CD4-positive, alpha-beta T cell treated with Interleukin-17A for 1 hour (primary cell): ENCODE measurements around the gene HIF3A.
"Not testable (repeated sequence)": the region's sequence is repeated elsewhere in the genome, so short reads cannot be mapped to it uniquely, and the experiment has no call there.

Experiments used
- DNase-seq: peaks from one replicate; pipeline ENCODE4 v3.0.0-alpha.2; 2020

The HIF3A gene

DNA sequence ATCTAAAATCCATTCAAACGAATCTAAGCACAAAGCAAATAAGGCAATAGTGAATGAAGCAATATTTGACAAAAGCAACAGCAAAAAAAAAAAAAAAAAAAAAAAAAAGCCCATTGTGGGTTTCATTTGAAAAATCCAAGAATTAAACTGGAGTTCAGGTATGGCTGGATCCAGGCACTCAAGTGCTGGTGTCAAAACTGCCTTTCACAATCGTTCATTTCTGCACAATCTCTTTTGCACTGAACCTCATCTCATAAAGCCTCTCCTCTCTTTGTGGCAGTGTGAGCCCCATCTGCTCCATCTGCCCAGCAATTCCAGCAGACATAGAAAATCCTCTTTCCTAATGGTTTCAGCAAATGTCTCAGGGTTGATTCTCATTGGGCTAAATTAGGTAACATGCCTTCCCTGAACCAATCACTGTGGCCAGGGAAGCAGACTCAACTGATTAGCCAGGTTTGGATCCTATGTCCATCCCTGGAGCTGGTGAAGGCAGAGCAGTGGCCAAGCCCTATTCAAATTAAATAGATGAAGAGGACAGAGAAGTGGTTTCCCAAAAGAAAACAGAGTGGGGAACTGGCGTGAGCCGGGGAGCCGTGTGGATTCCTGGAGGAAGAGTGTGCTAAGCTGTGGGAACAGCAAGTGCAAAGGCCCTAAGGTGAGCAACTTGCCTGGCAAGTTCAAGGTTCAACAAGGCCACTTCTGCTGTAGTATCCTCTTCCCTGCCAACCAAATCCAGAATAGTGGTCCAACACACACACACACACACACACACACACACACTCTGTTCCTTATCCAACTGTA is 1.2 kb upstream of the HIF3A start:
- no peak for DNase-seq

DNA sequence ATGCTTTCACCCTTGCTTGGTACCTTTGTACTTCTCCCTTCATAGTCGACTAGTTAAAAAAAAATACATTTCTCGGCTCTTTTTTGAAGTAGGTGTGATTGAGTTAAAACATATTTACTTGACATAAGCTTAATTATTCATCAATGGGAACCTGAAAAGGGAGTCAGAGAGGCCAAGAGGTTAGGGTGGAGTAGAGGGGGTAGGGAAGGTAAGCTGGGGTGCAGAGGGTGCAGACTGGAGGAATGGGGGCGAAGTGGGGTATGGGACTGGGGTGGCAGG is 701 bp upstream of the HIF3A start:
- DNase-seq: no peak

DNA sequence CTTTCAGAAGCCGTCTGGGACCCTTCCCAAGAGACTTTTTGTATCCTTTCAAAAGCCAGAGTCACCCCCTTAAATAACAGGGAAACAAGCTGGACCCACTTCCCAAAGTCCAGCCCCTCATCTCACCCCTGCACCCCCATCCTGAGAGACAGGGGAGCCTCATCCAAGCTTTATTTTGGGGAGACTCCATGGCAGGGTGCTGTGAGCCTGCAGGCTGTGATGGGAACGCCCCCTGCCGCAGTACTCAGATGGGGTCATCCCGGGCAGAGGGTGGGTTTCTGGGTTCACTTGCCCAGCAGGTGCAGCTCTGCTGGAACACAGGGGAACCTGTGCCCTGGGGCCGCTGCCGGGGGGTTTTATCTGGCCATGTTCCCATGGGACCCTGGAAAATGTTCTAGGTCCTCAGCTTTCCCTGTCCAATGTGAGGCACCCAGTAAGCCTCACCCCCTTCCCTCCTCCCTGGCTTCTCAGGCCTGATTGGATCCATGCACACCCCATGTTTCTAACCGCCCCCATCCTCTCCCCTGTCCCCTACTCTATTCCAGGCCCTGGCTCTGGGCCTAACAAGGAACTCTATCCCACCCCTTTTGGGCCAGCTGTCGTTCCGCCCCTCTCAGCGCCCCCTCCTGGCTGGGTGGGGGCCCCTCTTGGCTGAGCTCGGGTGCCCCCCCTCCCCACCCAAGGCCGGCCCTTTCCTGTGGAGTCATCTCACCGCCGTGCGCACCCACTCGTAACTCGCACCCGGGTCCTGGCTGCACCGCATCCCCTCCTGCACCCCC is 1.0 kb downstream of the HIF3A start:
- no peak for DNase-seq

DNA sequence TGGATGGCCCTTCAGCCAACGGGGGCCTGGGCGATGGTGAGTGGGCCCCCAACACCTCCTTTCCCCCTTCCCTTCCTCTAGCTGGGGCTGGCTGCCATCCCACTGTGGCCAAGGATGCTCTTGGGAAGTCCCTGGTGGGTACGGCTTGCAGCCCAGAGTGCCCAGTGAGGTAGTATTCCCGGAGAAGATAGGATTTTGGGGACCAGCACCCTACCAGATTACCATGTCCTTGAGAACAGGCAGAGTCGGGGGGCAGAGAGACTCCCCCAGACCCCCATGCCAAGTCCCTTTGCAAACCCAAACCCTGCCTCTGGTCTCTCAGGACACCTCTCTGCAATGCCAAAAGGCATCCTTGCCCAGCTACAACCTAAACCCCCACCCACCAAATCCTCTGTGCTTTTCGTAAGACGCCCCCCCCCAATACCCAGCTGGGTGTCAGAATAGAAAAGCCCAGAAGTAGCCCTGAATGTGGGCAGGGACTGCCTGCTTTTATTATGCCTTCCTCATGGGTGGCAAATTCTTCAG is 1.7 kb downstream of the HIF3A start:
- no peak for DNase-seq

DNA sequence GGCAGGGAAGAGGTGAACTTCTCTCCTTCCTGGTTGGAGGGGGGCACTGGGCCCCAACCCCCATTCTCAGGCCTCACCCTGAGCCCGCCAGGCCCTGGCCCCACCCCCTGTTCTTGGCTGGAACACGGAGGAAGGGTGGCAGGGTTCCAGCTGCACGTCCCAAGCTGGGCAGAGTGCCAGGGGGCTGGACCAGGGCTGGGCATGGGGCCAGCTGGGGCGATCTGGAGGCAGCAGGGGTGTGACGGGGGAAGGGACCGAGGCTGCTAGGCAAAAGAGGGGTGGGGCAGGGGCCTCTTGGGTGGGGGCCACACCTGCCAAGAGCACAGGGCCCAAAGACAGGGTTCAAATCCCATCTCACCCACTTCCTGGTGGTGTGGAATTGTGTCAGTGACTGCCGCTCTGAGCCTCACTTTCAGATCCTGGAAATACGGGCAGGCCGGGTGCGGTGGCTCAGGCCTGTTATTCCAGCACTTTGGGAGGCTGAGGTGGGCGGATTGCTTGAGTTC is 2.2 kb downstream of the HIF3A start:
- no peak for DNase-seq

DNA sequence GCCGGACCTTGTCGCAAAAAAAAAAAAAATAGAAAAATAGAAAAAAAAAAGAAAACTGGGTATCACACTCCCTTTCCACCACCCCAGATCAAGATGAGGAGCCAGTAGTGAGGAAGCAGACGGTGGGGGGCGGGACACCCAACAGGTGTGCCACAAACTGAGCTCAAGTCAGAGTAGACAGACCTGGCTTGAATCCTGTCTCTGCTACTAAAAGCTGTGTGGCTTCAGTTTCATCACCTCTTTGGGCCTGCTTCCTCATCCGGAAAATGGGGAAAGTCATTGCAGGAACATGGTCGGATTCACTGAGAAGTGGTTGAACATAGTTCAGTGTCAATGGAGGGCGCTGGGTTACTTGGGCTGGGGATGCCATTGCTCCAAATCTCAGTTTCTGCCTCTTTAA is 2.9 kb downstream of the HIF3A start:
- no peak for DNase-seq

DNA sequence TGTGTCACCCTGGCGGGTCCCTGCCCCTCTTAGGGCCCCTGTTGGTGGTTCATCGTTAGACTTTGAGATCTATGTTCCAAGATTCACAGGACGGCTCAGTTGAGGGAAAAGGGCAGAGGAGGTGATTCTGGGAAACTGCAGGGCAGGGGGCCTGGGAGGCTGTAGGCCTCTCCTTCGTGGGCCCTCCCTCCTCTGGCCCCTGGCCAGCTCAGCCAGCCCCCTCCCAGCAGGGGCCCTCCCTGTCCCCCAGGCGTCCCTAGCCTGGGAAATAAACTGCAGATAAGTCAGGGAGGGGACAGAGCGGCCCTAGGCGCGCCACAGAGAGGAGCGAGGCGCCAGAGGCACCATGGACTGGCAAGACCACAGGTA is 6.5 kb downstream of the HIF3A start:
- no peak for DNase-seq

DNA sequence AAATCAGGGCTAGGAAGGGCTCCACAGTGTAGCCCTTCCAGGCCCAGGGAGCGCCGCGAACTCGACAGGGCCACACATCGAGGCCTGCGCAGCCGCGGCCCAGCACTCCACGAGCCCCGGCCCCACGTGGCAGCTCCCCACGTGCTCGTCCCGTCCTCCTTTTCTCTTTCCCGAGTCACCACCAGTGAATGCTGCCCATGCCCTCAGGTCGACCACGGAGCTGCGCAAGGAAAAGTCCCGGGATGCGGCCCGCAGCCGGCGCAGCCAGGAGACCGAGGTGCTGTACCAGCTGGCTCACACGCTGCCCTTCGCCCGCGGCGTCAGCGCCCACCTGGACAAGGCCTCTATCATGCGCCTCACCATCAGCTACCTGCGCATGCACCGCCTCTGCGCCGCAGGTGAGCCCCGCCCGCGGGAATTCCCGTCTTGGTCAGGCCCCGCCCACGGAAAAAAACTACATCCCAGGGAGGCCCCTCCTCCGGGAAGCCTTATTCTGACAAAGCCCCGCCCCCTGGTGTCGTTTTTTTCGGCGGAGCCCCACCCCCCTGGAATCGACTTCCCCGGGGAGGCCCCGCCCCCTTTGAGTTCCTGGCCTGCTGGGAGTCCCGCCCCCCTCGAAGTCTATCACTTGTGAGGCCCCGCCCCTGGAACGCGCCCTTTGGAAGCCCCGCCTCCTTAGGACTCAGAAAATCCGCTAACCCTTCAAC is 7.0 kb downstream of the HIF3A start:
- no peak for DNase-seq

DNA sequence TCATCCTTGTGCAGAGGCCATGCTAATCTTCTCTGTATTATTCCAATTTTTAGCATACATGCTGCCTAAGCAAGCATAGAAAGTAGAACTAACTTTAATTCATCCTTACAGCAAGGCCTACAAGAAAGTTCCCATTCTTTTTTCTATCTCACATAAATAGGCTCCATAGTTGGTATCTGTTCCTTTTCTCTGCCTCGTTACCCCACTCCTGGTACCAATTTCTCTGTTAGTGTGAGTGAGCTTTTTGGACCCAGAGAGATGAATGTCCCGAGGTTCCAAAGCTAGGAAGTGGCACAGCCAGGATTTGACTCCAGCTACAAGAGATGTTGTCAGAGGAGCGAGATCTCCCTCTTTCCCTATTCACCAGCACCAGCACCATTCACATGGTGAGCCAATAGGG is 9.7 kb downstream of the HIF3A start:
- no peak for DNase-seq

DNA sequence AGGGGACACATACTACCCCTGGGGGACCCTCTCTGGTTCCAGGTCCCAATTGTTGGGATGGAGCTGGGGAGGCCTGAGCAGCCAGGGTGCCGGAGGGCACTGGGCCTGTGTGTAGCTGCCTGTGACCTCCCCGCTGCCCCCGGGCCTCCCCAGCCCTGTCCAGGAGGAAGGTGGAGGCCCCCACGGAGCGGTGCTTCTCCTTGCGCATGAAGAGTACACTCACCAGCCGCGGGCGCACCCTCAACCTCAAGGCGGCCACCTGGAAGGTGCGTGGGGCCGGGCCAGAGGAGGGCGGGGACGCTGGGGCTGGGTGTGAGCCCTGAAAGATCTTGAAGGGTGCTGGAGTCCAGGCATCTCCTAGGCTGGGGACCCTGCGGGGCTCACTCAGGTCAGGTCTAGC is 11.7 kb downstream of the HIF3A start:
- no peak for DNase-seq

DNA sequence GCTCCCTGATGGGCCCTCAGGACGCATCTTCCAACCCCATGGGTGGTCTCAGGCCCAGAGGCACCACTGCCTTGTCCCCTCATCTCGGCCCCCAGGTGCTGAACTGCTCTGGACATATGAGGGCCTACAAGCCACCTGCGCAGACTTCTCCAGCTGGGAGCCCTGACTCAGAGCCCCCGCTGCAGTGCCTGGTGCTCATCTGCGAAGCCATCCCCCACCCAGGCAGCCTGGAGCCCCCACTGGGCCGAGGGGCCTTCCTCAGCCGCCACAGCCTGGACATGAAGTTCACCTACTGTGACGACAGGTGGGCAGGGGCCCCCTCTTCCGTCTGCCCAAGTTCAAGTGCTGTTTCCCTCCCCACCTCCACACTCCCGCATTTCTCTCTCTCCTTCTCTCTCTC is 12.2 kb downstream of the HIF3A start:
- no peak for DNase-seq

DNA sequence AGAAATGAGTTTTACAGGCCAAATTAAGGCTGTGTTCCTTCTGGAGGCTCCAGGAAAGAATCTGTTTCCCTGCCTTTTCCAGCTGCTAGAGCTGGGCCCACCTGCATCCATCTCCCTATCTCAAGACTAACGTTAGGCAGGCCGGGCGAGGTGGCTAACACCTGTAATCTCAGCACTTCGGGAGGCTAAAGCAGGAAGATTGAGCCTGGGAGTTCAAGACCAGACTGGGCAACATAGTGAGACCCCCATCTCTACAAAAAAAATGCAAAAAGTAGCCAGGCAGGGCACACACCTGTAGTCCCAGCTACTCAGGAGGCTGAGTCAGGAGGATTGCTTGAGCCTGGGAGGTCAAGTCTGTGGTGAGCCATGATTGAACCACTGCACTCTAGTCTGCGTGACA is 14.6 kb downstream of the HIF3A start:
- DNase-seq: no peak

DNA sequence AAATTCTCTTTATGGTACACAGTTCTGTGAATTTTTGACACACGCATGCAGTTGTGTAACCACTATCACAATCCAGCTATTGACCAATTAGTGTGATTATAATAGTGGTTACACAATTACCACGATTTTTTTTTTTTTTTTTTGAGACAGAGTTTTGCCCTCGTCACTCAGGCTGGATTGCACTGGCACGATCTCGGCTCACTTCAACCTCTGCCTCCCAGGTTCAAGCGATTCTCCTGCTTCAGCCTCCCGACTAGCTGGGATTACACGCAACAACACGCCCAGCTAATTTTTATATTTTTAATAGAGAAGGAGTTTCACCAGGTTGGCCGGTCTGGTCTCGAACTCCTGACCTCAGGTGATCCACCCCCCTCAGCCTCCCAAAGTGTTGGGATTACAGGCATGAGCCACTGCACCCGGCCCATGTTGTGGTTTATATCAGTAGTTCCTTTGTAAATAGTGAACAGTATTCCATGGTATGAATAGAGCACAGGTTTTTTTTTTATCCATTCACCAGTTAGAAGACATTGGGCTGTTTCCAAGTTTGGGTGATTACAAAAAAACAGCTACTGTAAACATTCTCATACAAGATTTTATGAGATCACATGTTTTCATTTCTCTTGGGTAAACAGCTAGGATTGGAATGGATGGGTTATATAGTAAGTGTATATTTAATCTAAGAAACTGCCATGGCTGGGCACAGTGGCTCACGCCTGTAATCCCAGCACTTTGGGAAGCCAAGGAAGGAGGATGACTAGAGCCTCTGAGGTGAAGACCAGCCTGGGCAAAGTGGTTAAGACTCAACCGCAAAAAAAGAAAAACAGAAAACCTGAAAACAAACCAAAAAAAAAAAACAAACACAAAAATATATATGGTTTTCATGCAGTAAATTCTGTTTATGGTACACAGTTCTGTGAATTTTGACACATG is 17.0 kb downstream of the HIF3A start:
- DNase-seq: not testable (repeated sequence)

DNA sequence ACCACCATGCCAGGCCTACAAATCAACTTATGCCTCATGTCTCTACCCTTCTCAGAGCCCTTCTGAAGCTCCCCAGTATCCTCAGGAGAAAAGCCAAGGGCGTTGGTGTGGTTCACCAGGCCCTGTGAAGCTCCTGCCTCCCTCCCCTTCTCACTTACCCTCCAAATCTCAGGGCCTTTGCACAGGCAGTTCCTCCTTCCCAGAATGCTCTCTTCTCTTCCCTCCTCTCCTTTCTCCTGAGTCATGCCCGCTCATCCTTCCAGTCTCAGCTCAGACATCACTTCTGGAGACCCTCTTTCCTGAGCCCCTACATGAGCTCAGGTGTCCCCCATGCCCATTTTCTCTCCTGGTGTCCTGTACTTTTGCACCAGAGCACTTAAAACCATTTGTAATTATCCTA is 20.5 kb downstream of the HIF3A start:
- no peak for DNase-seq

DNA sequence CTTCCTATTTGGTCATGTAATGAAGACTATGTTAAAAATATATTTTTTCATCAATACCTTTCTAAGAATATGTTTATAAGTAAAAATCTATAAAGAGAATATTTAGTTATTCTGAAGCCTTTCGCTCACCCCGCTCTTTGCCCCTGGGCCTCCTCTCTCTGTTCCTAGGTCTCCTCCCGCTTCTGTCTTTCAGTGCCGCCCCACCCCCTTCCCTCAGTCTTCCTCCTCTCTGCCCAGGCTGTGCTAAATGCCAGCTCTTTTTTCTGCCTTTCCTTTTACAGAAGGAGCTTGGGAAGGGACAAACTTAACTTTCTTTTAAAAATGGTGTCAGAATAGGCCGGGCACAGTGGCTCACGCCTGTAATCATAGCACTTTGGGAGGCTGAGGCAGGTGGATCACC is 22.8 kb downstream of the HIF3A start:
- DNase-seq: no peak

DNA sequence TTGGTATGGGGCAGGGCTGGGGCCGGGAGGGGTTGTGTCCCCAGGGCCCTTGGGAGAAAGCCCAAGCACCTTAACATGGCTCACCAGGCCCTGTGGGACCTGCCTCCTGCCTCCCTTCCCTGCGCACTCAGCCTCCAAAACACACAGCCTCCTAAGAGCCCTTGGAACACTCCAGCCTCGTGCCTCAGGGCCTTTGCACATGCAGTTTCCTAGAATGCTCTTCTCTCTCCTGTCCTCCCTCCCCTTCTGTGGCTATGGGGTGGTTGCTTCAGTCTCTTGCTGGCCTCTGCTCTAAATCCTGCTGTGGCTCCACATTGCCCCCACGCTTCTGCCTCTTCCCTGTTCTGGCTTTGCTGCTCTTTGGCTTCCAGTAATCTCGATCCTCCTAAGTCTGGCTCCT is 23.7 kb downstream of the HIF3A start:
- no peak for DNase-seq

DNA sequence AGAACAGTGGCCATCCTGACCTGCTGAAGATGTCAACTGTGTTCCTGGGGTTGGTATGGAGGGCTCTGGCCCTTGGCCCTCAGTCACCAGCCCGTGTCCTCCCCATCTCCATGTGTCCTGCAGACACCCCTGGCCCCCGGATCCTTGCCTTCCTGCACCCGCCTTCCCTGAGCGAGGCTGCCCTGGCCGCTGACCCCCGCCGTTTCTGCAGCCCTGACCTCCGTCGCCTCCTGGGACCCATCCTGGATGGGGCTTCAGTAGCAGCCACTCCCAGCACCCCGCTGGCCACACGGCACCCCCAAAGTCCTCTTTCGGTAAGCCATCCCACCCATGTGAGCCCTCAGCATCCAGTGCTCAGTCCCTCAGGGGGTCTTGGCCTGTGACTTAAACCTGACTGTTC is 24.8 kb downstream of the HIF3A start:
- no peak for DNase-seq

DNA sequence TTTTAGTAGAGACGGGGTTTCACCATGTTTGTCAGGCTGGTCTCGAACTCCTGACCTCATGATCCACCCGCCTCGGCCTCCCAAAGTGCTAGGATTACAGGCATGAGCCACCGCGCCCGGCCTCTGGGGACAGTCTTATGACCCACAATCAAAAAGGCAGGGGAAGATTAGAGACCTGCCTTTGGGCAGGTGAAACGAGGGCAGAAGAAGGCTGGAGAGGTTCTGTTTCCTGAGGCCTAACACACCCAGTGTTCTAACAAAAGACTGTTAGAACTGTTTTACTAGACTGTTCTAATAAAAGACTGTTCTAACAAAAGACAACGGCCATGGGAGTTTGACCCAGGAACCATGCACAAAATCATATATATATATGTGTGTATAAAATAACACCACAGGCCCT is 26.4 kb downstream of the HIF3A start:
- DNase-seq: not testable (repeated sequence)

DNA sequence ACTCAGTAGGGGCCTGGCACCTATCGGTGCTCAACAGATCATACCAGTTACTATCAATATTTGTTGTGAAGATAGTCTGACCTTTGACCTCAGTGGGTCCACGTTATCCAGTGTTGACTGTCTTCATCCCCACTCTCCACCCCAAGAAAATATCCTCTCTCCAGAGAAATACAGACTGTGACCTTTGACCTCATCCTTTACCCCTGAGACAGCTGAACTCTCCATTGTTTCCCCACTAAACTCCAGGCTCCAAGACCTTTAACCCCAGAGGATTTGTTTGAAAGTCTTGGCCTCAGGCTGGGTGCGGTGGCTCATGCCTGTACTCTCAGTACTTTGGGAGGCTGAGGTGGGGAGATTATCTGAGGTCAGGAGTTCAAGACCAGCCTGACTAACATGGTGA is 27.4 kb downstream of the HIF3A start:
- no peak for DNase-seq

DNA sequence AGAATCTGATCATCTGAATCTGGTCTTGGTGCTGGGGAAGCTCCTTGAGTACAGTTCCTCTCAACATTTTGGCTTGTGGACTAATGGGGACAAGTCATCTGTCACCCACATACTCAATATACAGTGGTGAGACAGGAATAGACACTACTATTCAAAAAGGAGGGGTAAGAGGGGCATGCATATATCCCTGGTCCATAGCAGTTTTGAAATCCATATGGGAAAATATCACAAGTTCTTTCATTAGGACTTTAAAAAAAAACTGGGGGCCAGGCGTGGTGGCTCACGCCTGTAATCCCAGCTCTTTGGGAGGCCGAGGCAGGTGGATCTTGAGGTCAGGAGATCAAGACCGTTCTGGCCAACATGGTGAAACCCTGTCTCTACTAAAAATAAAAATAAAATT is 29.8 kb downstream of the HIF3A start:
- DNase-seq: no peak

DNA sequence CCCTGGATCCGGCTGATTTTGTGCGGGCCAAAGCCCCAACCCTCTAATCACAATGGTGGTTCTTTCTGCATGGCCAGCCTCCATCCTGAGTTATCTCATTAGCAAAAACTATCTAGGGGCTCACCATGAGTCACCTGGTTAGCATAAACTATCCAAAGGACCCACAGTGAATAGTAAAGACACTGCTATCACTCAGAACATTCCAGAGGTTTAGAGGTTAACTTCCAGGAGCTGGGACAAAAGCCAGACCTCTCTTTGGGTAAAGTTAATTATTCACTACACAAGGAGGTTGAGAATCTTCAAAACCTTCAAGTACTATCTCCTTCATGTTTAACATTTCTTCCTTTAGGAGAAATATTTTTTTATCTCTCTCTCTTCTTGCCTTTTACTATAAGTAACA is 31.2 kb downstream of the HIF3A start:
- no peak for DNase-seq

DNA sequence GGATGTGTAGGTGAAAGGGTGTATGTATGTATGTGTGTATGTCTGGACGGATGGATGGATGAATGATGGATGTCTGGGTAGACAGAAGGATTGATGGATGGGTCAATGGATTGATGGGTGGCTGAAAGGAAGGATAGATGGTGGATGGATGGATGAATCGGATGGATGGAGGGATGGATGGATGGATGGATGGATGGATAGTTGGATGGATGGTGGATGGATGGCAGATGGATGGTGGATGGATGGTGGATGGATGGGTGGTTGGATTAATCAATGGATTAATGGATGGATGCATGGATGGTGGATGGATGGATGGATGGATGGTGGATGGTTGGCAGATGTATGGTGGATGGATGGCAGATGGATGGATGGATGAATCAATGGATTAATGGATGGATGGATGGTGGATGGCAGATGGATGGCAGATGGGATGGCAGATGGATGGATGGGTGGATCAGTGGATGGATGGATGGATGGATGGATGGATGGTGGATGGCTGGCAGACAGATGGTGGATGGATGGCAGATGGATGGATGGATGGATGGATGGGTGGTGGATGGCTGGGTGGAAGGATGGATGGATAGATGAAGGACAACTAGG is 33.6 kb downstream of the HIF3A start:
- no peak for DNase-seq
